ENCODE results near the gene EEF1AKMT3. TPM values are rescaled to one million over a fixed set of nuclear protein-coding genes. Genes with fewer than 3 reads are reported as not detected.
"Not testable (repeated sequence)": the region's sequence is repeated elsewhere in the genome, so short reads cannot be mapped to it uniquely, and the experiment has no call there.

Gene EEF1AKMT3
- total RNA-seq, 1 donor from 2014 or later = 7.1 TPM

DNA sequence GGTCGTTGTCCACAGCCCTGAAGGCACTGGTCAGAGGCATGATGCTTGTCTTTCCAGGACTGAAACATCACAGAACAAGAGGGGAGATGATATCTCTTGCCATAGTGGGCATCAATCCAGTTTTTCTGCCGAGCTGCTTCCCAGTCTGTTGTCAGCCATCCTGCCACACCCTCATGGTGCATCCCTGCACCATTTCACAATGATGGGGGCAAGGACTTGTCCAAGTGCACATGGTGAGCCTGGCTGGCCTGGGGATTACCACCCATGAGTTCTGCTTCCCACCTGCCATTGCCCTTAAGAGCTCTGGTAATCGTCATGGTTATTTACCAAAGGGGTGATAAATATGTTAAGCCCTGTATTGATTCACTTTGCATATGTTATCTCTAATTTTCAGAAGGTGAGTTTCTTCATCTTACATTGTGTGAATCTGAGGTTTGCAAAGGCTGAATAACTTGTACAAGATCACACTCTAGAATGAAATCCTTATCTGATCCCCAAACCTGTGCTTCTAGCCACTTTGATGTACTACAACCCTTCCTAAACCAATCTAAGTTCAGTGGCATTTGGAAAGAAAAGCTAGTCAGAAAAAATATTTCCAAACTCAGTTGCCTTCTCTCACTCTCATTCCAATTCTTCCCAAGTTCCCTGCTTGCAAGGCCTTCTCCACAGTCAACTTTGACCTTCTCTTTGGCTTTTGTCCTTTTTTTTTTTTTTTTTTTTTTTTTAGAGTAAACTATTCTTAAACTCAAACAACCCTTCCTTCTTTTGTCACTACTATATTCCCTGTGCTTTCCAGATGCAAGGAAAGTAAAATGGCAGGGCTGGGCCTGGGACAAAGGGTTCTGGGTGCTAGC is 43.8 kb downstream of the EEF1AKMT3 start:
- H3K4me3 ChIP-seq (ENCODE audit: low read depth, low read length) = no peak overlapping the region
- no peak for DNase-seq (ENCODE audit: low read depth)
- no peaks in the 10 kb centered on the region for H3K27me3 ChIP-seq (ENCODE audit: control insufficient read depth, insufficient read depth, low read length)
- FAIRE-seq = no peak
- TF ChIP-seq, protein P1, sequence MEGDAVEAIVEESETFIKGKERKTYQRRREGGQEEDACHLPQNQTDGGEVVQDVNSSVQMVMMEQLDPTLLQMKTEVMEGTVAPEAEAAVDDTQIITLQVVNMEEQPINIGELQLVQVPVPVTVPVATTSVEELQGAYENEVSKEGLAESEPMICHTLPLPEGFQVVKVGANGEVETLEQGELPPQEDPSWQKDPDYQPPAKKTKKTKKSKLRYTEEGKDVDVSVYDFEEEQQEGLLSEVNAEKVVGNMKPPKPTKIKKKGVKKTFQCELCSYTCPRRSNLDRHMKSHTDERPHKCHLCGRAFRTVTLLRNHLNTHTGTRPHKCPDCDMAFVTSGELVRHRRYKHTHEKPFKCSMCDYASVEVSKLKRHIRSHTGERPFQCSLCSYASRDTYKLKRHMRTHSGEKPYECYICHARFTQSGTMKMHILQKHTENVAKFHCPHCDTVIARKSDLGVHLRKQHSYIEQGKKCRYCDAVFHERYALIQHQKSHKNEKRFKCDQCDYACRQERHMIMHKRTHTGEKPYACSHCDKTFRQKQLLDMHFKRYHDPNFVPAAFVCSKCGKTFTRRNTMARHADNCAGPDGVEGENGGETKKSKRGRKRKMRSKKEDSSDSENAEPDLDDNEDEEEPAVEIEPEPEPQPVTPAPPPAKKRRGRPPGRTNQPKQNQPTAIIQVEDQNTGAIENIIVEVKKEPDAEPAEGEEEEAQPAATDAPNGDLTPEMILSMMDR (IDR thresholded peaks at IDR 0.05; ENCODE audit: insufficient read depth, low read length, severe bottlenecking) = no peak
- peaks cover 2% of the 10 kb centered on the region for H3K36me3 ChIP-seq (ENCODE audit: control insufficient read depth, insufficient read depth, low read length)

DNA sequence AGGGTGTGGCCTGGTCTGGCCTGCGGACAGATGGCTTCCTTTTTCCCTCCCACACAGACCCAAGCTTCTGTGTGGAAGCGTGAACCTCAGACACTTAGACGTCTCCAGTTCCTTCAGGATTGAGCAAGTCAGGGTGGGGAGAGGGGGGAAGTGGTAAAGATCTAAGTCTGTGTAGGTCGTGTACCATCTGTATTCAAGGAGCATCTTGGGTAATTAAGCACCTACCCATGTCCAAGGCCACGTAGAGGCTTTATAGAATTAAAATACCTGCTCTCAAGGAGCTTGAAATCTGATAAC is 44.4 kb downstream of the EEF1AKMT3 start:
- DNase-seq (ENCODE audit: low read depth) = peak; percentile 18
- H3K27me3 ChIP-seq (ENCODE audit: control insufficient read depth, insufficient read depth, low read length) = no peaks in the 10 kb centered on the region
- no peak for FAIRE-seq
- TF ChIP-seq, protein P1 (IDR thresholded peaks at IDR 0.05; ENCODE audit: insufficient read depth, low read length, severe bottlenecking) = no peak
- H3K36me3 ChIP-seq (ENCODE audit: control insufficient read depth, insufficient read depth, low read length) = peaks cover 2% of the 10 kb centered on the region
- H3K4me3 ChIP-seq (ENCODE audit: low read depth, low read length) = no peak overlapping the region

DNA sequence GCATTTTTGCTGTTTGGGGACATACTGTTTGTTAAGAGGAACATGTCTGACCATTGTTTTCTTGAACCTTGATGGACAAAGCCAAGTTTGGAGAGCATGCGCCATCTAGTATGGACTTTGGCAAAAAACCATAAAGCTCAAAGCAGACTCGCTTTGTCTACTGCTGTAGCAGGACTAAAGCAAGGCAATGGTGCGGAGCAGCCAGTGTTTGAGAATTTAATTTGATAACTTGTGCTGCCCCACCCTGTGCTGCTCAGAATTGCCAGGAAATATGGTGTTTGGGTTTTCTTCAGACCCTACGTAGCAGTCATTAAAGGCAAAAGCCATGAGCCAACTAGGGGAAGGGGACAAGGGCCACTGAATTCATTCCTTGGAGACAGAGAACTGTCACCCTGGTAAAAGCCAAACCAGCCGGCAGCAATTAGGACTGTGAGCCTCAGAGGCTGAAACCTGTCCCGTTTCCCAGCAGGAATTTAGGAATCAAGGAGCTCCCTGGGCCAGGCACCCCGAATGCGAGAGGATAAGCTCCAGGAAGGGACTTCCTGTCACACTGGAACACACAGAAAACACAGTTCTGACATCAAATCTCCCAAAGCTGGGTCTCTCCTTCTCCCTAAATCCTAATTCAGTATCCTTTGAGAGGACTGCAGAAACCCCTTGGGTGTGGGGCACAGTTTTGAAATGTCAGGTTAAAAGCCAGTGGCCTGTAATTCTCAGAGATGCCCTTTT is 45.0 kb downstream of the EEF1AKMT3 start:
- no peaks in the 10 kb centered on the region for H3K27me3 ChIP-seq (ENCODE audit: control insufficient read depth, insufficient read depth, low read length)
- no peak for DNase-seq (ENCODE audit: low read depth)
- H3K36me3 ChIP-seq (ENCODE audit: control insufficient read depth, insufficient read depth, low read length) = peaks cover 2% of the 10 kb centered on the region
- TF ChIP-seq, protein P1 (IDR thresholded peaks at IDR 0.05; ENCODE audit: insufficient read depth, low read length, severe bottlenecking) = no peak
- no peak overlapping the region for H3K4me3 ChIP-seq (ENCODE audit: low read depth, low read length)
- no peak for FAIRE-seq

DNA sequence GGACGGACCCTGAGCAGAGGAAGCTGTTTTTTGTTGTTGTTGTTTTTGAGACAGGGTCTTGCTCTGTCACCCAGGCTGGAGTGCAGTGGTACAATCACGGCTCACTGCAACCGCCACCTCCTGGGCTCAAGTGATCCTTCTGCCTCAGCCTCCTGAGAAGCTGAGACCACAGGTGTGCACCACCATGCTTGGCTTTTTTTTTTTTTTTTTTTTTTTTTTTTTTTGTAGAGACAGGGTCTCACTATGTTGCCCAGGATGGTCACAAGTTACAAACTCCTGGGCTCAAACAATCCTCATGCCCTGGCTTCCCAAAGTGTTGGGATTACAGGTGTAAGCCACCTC is 45.5 kb downstream of the EEF1AKMT3 start:
- not testable (repeated sequence) for FAIRE-seq; H3K36me3 ChIP-seq (ENCODE audit: control insufficient read depth, insufficient read depth, low read length); H3K4me3 ChIP-seq (ENCODE audit: low read depth, low read length); DNase-seq (ENCODE audit: low read depth); H3K27me3 ChIP-seq (ENCODE audit: control insufficient read depth, insufficient read depth, low read length)

DNA sequence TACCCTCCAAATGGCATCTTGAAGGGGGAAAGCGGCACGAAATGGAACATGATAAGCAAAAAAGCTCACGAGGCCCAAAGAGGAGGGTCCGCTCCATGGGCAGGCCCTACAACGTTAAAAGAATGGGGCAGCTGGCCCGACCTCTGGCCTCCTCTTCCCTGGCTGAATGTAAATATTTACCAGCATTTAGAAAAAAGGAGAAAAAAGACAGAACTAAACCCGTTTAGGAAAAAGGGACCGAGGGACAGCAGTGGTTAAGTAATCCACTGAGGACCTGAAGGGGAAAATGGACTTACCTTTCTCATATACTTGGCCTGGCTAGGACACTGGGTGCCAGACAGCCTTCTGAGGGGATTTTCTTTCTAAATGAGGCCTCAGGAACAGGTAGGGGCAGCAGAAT is 47.7 kb downstream of the EEF1AKMT3 start:
- H3K4me3 ChIP-seq (ENCODE audit: low read depth, low read length); DNase-seq (ENCODE audit: low read depth); FAIRE-seq; H3K27me3 ChIP-seq (ENCODE audit: control insufficient read depth, insufficient read depth, low read length): not testable (repeated sequence)
- peaks cover 19% of the 10 kb centered on the region for H3K36me3 ChIP-seq (ENCODE audit: control insufficient read depth, insufficient read depth, low read length)

DNA sequence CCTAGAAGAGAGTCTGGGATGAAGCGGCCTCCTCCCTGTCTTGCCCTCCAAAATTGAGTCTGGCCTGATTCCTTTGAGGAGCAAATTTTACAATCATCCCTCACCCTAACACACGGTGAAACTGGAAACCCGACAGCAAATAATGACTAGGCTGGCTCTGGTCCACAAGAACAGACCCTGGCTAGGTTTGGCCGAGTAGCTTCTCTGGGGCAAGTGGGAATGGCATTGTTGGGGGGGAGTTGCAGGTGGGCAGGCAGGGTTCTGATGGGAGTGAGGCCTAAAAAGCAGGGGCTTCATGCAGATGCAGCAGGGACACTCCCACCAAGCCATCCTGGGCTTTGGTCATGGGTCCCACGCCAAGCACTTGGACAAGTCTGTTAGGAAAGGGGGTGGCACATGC is 48.6 kb downstream of the EEF1AKMT3 start:
- not testable (repeated sequence) for H3K27me3 ChIP-seq (ENCODE audit: control insufficient read depth, insufficient read depth, low read length); H3K4me3 ChIP-seq (ENCODE audit: low read depth, low read length); FAIRE-seq; DNase-seq (ENCODE audit: low read depth)
- H3K36me3 ChIP-seq (ENCODE audit: control insufficient read depth, insufficient read depth, low read length) = peaks cover 21% of the 10 kb centered on the region

DNA sequence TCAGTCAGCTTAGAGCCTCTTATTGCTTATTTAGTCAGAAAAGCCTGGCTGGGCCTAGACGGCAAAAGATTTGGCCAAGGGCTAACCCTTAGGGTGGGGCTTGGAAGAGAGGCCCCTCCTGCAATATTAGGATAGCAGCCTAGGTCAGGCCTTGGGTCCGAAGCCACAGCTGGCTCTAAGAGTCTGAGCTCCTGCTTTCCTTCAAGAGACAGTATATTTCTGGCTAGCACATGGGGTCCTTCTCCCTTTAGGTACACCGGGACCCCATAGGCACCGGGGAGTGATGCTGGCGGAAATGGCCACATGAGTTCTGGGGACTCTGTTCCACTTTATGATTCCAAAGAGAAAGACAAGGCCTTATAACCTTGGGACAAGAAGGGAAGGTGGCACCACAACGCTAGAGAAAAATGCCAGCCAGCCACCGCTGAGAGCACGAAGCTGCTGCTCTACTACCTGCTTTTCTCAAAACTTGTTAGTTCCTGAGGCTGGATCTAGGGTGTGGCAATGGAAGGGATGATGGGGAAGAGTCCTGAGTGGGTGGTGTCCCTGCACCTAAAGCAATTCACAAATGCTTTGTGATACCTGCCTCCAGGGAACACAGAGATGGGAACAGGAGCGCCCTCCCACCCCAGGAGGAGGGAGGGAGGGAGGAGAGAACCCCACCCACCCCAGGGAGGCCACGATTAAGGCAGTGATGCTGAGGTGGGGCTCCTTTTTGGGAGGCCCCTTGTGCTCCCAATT is 49.2 kb downstream of the EEF1AKMT3 start:
- no peak for DNase-seq (ENCODE audit: low read depth)
- no peak for FAIRE-seq
- Histone ChIP-seq H3K27me3 (ENCODE audit: control insufficient read depth, insufficient read depth, low read length) (no peaks in the 10 kb centered on the region), H3K36me3 (ENCODE audit: control insufficient read depth, insufficient read depth, low read length) (peaks cover 28% of the 10 kb centered on the region), H3K4me3 (ENCODE audit: low read depth, low read length) (no peak overlapping the region)
- TF ChIP-seq, protein P1 (IDR thresholded peaks at IDR 0.05; ENCODE audit: insufficient read depth, low read length, severe bottlenecking) = no peak

Measured in bronchial epithelial cell (primary cell).